Vagina (tissue), 2 donors: ENCODE measurements around the gene KCNIP4.

Experiments used
- CTCF ChIP-seq, 3 experiments: fragments of 450-650 bp in 2 of 3; fragments of 200-600 bp in 1 of 3; sonication (generic) in 1 of 3; IDR thresholded peaks; one replicate each; pipeline ENCODE4 v1.5.1; 2017 to 2019; ENCODE audit warnings: antibody characterized with exemption in 3 of 3, mild to moderate bottlenecking in 2 of 3, moderate library complexity in 2 of 3
- POLR2A ChIP-seq, 2 donors: fragments of 450-650 bp; IDR thresholded peaks; one replicate each; pipeline ENCODE4 v1.6.1; 2017; ENCODE audit warnings: antibody characterized with exemption in 2 of 2, mild to moderate bottlenecking in 2 of 2, moderate library complexity in 2 of 2
- POLR2AphosphoS5 ChIP-seq, 2 donors: sonication (generic); formaldehyde crosslinking; IDR thresholded peaks; one replicate each; pipeline ENCODE4 v1.9.0; 2017; ENCODE audit warnings: antibody characterized with exemption in 2 of 2, mild to moderate bottlenecking in 2 of 2, low read depth in 1 of 2; ENCODE audit not compliant: insufficient read depth in 1 of 2

- TF ChIP-seq CTCF (IDR thresholded peaks at IDR 0.05) (peak; percentile 9 to 68 (median 53)), POLR2AphosphoS5 (IDR thresholded peaks at IDR 0.05; ENCODE audit: insufficient read depth in 1 of 2, low read depth in 1 of 2) (no peak), POLR2A (IDR thresholded peaks at IDR 0.05) (no peak)
Measured at GRCh38 chr4:20684852-20685763, 1263.5 kb downstream of the KCNIP4 start.
